Hepatocyte (in vitro differentiated cells): ENCODE measurements around the gene JMJD1C. TPM values are rescaled to one million over a fixed set of nuclear protein-coding genes. Genes with fewer than 3 reads are reported as not detected.

Experiments used
- DNase-seq: peaks from one replicate; pipeline ENCODE4 v3.0.0-alpha.2; 2016; ENCODE audit warnings: low spot score
- H2AFZ ChIP-seq: fragments of 200-600 bp; sonication (generic); 2 replicates; pipeline ENCODE4 v1.6.0; 2016; ENCODE audit warnings: antibody characterized with exemption, mild to moderate bottlenecking
- H3K27ac ChIP-seq: fragments of 200-600 bp; sonication (generic); 2 replicates; pipeline ENCODE4 v1.5.1; 2016; ENCODE audit warnings: mild to moderate bottlenecking
- H3K27me3 ChIP-seq: fragments of 200-600 bp; sonication (generic); 2 replicates; pipeline ENCODE4 v1.6.1; 2016
- H3K36me3 ChIP-seq: fragments of 200-600 bp; sonication (generic); replicated peaks from 2 replicates; pipeline ENCODE4 v1.5.1; 2016; ENCODE audit warnings: low read depth; ENCODE audit not compliant: insufficient read depth
- H3K4me1 ChIP-seq: fragments of 200-600 bp; sonication (generic); 2 replicates; pipeline ENCODE4 v1.5.1; 2016; ENCODE audit warnings: mild to moderate bottlenecking, moderate library complexity; ENCODE audit not compliant: insufficient read depth
- H3K4me2 ChIP-seq: fragments of 200-600 bp; sonication (generic); 2 replicates; pipeline ENCODE4 v1.6.0; 2016
- H3K4me3 ChIP-seq: fragments of 200-600 bp; sonication (generic); 2 replicates; pipeline ENCODE4 v1.5.1; 2016; ENCODE audit warnings: mild to moderate bottlenecking
- H3K79me2 ChIP-seq: fragments of 200-600 bp; sonication (generic); 2 replicates; pipeline ENCODE4 v1.6.0; 2017; ENCODE audit warnings: mild to moderate bottlenecking
- H3K9me2 ChIP-seq: fragments of 200-600 bp; sonication (generic); replicated peaks from 2 replicates; pipeline ENCODE4 v1.6.0; 2017; ENCODE audit warnings: mild to moderate bottlenecking; ENCODE audit not compliant: insufficient read depth
- H3K9me3 ChIP-seq: fragments of 200-600 bp; sonication (generic); 2 replicates; pipeline ENCODE4 v1.5.1; 2016; ENCODE audit warnings: low read depth, mild to moderate bottlenecking
- H4K20me1 ChIP-seq: fragments of 200-600 bp; sonication (generic); 2 replicates; pipeline ENCODE4 v1.6.0; 2016; ENCODE audit warnings: mild to moderate bottlenecking; ENCODE audit not compliant: insufficient read depth, poor library complexity, severe bottlenecking
- CTCF ChIP-seq: fragments of 200-600 bp; sonication (generic); IDR thresholded peaks from 2 replicates; pipeline ENCODE4 v1.5.1; 2016; ENCODE audit warnings: antibody characterized with exemption, mild to moderate bottlenecking; ENCODE audit not compliant: poor library complexity
- EZH2 ChIP-seq: fragments of 200-600 bp; sonication (generic); IDR thresholded peaks from 2 replicates; pipeline ENCODE4 v1.6.1; 2016; ENCODE audit warnings: antibody characterized with exemption, mild to moderate bottlenecking, borderline replicate concordance
- EZH2phosphoT487 ChIP-seq: fragments of 200-600 bp; sonication (generic); IDR thresholded peaks from one replicate; pipeline ENCODE4 v1.6.1; 2018; ENCODE audit warnings: antibody characterized with exemption, mild to moderate bottlenecking, low read depth, moderate library complexity; ENCODE audit not compliant: unreplicated experiment, severe bottlenecking
- WGBS: methylation state at CpG from one replicate; pipeline ENCODE4 v1.1.6; 2016; ENCODE audit warnings: low lambda C conversion rate; ENCODE audit errors: missing lambda C conversion rate; 5-methylcytosine and 5-hydroxymethylcytosine counted together
- polyA plus RNA-seq: library from polyadenylated mRNA; unstranded; fragments of >200 nt; fragmentation: Nextera tagmentation; extraction: Ambion mirVana; gene quantifications from 2 replicates; pipeline ENCODE4 v1.2.1, GENCODE V29; 2016
- total RNA-seq: library from RNA; depleted of rRNA; stranded (reverse); fragments of >200 nt; gene quantifications from 2 replicates; pipeline ENCODE4 v1.2.3, GENCODE V29; 2014

Gene JMJD1C
- total and polyA plus RNA-seq, 2 experiments from 2014 or later = 43.2 to 177 TPM

GRCh38 chr10:63391812-63392211, 74.0 kb downstream of the JMJD1C start:
- H3K27ac ChIP-seq = no peak overlapping the region
- H3K4me3 ChIP-seq = no peak overlapping the region
- WGBS = 96% methylated on average over 4 of the region's 4 CpGs
- TF ChIP-seq EZH2 = no peak
- TF ChIP-seq EZH2phosphoT487 = no peak
- no peak for TF ChIP-seq CTCF
- no peaks in the 10 kb centered on the region for H3K4me1 ChIP-seq
- peaks cover 90% of the 10 kb centered on the region for H3K79me2 ChIP-seq
- H4K20me1 ChIP-seq = peaks cover 13% of the 10 kb centered on the region
- no peak overlapping the region for H3K4me2 ChIP-seq
- H3K36me3 ChIP-seq = no peaks in the 10 kb centered on the region
- H2AFZ ChIP-seq = no peak overlapping the region
- H3K9me2 ChIP-seq = no peaks in the 10 kb centered on the region
- DNase-seq = no peak
- no peaks in the 10 kb centered on the region for H3K27me3 ChIP-seq
- peaks cover 5% of the 10 kb centered on the region for H3K9me3 ChIP-seq

GRCh38 chr10:63390521-63390920, 75.3 kb downstream of the JMJD1C start:
- Histone ChIP-seq H3K36me3 (no peaks in the 10 kb centered on the region), H3K4me3 (no peak overlapping the region), H3K9me2 (no peaks in the 10 kb centered on the region), H3K27me3 (no peaks in the 10 kb centered on the region), H3K4me2 (no peak overlapping the region), H3K79me2 (peaks cover 95% of the 10 kb centered on the region), H3K4me1 (no peaks in the 10 kb centered on the region), H4K20me1 (peaks cover 24% of the 10 kb centered on the region), H3K9me3 (peaks cover 5% of the 10 kb centered on the region), H2AFZ (no peak overlapping the region), H3K27ac (no peak overlapping the region)
- 94% methylated on average over 1 of the region's 1 CpG for WGBS
- TF ChIP-seq EZH2 (no peak), CTCF (no peak), EZH2phosphoT487 (no peak)
- no peak for DNase-seq

GRCh38 chr10:63388421-63389031, 77.3 kb downstream of the JMJD1C start:
- Histone ChIP-seq H3K9me3 (peaks cover 5% of the 10 kb centered on the region), H3K9me2 (no peaks in the 10 kb centered on the region), H3K79me2 (peaks cover 95% of the 10 kb centered on the region), H3K27me3 (no peaks in the 10 kb centered on the region), H3K4me3 (no peak overlapping the region), H2AFZ (no peak overlapping the region), H4K20me1 (peaks cover 20% of the 10 kb centered on the region), H3K36me3 (no peaks in the 10 kb centered on the region), H3K4me1 (no peaks in the 10 kb centered on the region), H3K4me2 (no peak overlapping the region), H3K27ac (no peak overlapping the region)
- 85% methylated on average over 2 of the region's 2 CpGs for WGBS
- DNase-seq = no peak
- TF ChIP-seq EZH2phosphoT487 (no peak), EZH2 (no peak), CTCF (no peak)
